GM13977 (cell line): ENCODE data around the gene PTPMT1.

ENCODE experiments used
- DNase-seq: peaks from one replicate; pipeline ENCODE4 v3.0.0; 2012; ENCODE audit warnings: low spot score
- in situ Hi-C: fragments of 300-500 bp; cut with MboI; formaldehyde crosslinking; loops from one replicate; pipeline ENCODE4 v1.12.0; 2022; ENCODE audit warnings: low sequenced_read_pairs, low pct_unique_long_range_greater_than_20kb, mixed read lengths, inconsistent platforms; ENCODE audit not compliant: unreplicated experiment
- TF ChIP-seq, protein P1 (sequence below): IDR thresholded peaks from 2 replicates; pipeline ENCODE4 v1.5.1; 2012; ENCODE audit warnings: mild to moderate bottlenecking, control low read depth; ENCODE audit not compliant: insufficient read depth; ENCODE audit errors: extremely low read depth, missing control alignments

PTPMT1 gene

DNA sequence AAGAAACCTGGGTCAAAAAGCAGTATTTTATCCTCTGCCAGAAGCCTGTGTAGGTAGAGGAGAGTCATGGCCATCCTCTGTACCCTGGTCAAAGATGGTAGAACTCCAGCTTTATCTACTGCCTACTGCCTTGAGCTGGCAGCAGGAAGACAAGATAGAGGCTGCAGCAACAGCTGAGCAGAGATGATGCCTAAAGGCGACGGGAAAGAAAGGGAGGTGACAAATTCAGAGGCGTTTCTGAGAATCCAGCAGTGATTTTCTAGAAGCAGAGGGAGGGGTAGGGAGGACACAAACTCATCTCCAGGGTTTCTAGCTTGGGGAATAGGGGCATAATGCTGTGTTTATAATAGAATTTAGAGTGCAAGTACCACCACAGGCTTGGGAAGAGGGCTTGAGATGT is 44.3 kb downstream of the PTPMT1 start:
- no peak for DNase-seq
- in situ Hi-C loops, result no loop called here
- TF ChIP-seq, protein P1, sequence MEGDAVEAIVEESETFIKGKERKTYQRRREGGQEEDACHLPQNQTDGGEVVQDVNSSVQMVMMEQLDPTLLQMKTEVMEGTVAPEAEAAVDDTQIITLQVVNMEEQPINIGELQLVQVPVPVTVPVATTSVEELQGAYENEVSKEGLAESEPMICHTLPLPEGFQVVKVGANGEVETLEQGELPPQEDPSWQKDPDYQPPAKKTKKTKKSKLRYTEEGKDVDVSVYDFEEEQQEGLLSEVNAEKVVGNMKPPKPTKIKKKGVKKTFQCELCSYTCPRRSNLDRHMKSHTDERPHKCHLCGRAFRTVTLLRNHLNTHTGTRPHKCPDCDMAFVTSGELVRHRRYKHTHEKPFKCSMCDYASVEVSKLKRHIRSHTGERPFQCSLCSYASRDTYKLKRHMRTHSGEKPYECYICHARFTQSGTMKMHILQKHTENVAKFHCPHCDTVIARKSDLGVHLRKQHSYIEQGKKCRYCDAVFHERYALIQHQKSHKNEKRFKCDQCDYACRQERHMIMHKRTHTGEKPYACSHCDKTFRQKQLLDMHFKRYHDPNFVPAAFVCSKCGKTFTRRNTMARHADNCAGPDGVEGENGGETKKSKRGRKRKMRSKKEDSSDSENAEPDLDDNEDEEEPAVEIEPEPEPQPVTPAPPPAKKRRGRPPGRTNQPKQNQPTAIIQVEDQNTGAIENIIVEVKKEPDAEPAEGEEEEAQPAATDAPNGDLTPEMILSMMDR, result no peak

GRCh38 chr11:47611348-47611794 is 46.0 kb downstream of the PTPMT1 start:
- TF ChIP-seq, protein P1, result no peak
- no peak for DNase-seq
- in situ Hi-C loops, result no loop called here

DNA sequence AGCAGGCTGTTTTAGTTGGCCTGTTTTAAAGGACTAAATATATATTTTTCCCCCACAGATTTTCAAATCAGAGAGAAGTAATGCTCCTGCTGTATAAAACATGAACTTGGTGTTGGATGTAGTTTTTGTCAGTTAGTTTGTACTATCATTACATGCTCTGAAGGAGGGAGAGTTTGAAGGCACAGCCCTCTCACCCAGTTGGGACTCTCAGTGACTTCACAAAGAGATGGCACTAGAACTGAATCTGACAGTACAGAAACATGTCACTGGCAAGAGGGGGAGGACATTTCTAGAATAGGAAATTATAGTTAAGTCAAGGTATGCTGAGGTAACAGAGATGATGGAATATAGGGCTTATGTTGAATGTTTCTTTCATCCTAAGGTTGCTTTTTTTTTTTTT is 49.9 kb downstream of the PTPMT1 start:
- DNase-seq, result no peak
- TF ChIP-seq, protein P1, result no peak
- in situ Hi-C loops, result no loop called here

GRCh38 chr11:47616726-47617416 is 51.5 kb downstream of the PTPMT1 start:
- TF ChIP-seq, protein P1, result peak; percentile 78
- in situ Hi-C loops, result no loop called here
- DNase-seq, result no peak

GRCh38 chr11:47617417-47617809 is 52.0 kb downstream of the PTPMT1 start:
- TF ChIP-seq, protein P1, result no peak
- DNase-seq, result no peak
- in situ Hi-C loops, result no loop called here

- TF ChIP-seq, protein P1, result no peak
- in situ Hi-C loops, result no loop called here
- DNase-seq, result no peak
Measured at GRCh38 chr11:47620836-47621378, 55.5 kb downstream of the PTPMT1 start.
